ENCODE results near the gene CHAF1A. TPM values are rescaled to one million over a fixed set of nuclear protein-coding genes. Genes with fewer than 3 reads are reported as not detected.

Gene CHAF1A
- total RNA-seq, 1 donor from 2014 or later: 5.4 TPM

DNA sequence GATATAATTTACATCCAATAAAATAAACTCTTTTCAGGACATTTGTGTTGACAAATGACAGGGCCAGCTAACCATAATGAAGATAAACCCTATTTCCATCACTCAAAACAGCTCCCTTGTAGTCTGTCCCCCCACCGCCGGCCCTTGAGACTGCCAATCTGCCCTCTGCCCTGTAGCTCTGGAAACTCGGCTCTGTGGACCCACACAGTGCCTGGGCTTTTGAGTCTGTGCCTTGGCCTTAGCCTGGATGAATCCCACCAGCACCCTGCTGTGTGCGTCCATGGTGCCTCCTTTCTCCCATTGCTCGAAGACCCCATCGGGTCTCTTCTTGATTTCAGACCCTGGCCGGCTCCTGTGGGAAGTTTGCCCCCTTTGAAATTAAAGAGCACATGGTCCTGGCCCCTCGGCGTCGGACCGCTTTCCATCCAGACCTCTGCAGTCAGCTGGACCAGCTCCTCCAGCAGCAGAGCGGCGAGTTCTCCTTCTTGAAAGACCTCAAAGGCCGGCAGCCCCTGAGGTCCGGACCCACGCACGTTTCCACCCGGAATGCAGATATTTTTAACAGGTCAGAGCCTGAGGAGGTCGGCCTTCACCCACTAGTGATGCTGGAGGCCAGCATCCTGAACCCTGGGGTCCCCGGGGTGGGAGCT, 26.0 kb downstream of the CHAF1A start:
- DNase-seq (no peak), ATAC-seq (ENCODE audit: poor library complexity) (no peak)
- intact Hi-C loops (cut with DNase I): no loop called here

GRCh38 chr19:4429256-4429655, 26.8 kb downstream of the CHAF1A start:
- intact Hi-C loops (cut with DNase I): no loop called here
- DNase-seq (no peak), ATAC-seq (ENCODE audit: poor library complexity) (no peak)

GRCh38 chr19:4429771-4430171, 27.3 kb downstream of the CHAF1A start:
- DNase-seq (no peak), ATAC-seq (ENCODE audit: poor library complexity) (no peak)
- intact Hi-C loops (cut with DNase I): no loop called here

DNA sequence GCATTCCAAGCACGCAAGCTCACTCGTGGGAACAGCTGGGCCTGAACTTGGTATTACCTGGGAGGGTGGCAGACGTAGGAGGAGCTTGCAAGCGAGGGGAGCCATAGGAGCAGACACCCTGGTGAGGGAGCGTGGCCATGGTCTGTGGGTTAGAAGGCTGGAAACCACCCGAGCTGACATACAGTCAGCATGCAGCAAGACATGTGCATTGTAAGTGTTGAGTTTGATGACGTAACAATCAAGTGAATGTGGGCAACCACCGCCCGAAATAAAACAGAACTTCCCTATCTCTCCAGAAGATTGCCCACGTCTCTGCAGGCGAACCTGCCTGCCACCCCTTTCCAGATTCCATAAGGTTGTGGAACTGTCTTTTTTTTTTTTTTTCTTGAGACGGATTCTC, 28.3 kb downstream of the CHAF1A start:
- DNase-seq (no peak), ATAC-seq (ENCODE audit: poor library complexity) (no peak)
- intact Hi-C loops (cut with DNase I): no loop called here

DNA sequence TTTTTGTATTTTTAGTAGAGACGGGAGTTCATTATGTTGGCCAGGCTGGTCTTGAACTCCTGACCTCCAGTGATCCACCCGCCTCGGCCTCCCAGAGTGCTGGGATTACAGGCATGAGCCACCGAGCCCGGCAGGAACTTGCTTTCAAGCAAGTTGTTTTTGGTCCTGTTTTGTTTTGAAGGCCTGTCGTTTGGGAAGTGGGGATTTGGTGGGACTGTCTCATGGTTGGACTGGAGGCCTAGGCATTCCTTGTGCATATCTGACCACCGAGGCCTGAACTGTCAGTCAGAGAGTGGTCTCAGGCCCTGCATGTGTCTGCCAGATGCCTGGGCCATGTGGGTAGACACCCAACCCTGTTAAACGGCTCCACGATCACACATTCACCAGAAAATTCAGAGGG, 28.9 kb downstream of the CHAF1A start:
- no peak for ATAC-seq (ENCODE audit: poor library complexity)
- intact Hi-C loops (cut with DNase I): no loop called here
- no peak for DNase-seq

DNA sequence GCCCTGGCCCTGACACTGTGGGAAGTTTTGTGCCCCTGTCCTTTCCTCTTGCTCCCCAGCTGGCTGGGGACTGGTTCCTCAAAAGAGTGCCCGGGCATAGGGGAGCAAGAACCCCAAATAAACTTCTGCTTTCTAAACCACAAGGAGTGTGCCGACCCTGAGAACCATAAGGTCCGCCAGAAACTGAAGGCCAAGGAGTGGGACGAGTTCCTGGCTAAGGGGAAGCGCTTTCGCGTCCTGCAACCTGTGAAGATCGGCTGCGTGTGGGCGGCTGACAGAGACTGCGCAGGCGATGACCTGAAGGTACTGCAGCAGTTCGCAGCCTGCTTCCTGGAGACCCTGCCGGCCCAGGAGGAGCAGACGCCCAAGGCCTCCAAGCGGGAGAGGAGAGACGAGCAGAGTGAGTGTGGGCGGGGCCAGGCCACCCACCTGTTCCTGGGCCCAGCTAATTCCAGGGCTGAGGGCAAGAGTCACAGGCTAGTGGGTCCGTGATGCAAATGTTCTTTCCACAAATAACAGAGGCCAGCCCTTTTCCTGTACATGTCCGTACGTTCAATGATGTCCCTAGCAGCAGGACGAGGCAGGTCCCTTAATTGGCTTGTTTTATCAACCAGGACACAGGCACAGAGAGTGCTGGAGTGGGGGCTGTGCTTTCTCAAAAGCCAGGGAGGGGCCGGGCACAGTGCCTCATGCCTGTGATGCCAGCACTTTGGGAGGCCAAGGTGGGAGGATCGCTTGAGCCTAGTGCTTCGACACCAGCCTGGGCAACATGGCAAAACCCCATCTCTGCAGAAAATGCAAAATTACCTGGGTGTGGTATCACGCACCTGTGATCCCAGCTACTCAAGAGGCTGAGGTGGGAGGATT, 29.6 kb downstream of the CHAF1A start:
- intact Hi-C loops (cut with DNase I): no loop called here
- ATAC-seq (ENCODE audit: poor library complexity): peak; percentile 60
- DNase-seq: no peak

DNA sequence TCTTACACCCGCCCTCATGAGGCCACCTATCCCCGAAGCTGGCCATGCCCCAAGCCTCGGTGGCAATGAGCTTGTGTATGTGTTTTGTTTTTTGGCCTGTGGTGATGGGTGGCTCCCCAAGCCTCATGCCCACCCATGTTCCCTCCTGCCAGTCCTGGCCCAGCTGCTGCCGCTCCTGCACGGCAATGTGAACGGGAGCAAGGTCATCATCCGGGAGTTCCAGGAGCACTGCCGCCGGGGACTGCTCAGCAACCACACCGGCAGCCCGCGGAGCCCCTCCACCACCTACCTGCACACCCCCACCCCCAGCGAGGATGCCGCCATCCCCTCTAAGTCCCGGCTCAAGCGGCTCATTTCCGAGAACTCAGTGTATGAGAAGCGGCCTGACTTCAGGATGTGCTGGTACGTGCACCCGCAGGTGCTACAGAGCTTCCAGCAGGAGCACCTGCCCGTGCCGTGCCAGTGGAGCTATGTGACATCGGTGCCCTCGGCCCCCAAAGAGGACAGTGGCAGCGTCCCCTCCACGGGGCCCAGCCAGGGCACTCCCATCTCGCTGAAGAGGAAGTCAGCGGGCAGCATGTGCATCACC, 30.6 kb downstream of the CHAF1A start:
- ATAC-seq (ENCODE audit: poor library complexity) (no peak), DNase-seq (no peak)
- intact Hi-C loops (cut with DNase I): no loop called here

DNA sequence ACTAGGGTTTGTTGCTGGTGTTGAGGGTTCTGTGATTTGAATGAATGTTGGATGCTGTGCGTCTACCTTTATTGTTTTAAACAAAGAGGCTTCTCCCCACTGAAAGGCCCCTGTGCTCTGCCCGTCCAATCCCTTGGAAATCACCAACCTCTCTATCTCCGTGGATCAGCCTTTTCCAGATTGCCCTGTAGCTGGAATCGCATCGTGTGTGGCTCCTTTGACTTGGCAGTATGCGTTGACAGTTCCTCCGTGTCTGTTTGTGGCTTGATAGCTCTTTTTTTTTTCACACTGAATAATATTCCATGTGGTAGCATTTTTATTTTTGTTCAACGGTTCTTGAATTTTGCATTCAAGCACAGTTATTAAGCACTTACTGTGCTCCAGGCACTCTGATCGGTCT, 32.0 kb downstream of the CHAF1A start:
- ATAC-seq (ENCODE audit: poor library complexity): no peak
- DNase-seq: no peak
- intact Hi-C loops (cut with DNase I): no loop called here

GRCh38 chr19:4436231-4436630, 33.8 kb downstream of the CHAF1A start:
- no peak for DNase-seq
- intact Hi-C loops (cut with DNase I): no loop called here
- no peak for ATAC-seq (ENCODE audit: poor library complexity)

- ATAC-seq (ENCODE audit: poor library complexity) (no peak), DNase-seq (no peak)
- intact Hi-C loops (cut with DNase I): no loop called here
Measured at GRCh38 chr19:4437103-4437502, 34.7 kb downstream of the CHAF1A start.

DNA sequence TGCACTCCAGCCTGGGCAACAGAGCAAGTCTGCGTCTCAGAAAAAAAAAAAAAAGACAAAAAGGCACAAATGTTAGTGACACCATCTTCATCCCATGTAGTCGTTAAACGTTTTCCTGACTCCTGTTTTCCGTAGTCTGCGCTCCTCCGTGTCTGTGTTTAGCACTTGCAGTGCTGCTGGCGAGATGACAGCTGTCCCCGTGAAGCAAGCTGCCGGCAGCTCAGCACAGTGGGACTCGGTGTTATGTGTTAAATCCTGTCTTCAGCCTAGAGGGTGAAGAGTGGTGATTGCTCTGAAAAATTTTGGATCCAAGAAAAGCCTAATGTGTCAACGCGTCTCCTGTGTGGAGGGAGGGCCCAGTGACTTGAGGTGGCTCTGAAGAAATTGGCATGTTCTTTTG, 36.8 kb downstream of the CHAF1A start:
- no peak for ATAC-seq (ENCODE audit: poor library complexity)
- DNase-seq: no peak
- intact Hi-C loops (cut with DNase I): no loop called here

- intact Hi-C loops (cut with DNase I): no loop called here
- no peak for DNase-seq
- no peak for ATAC-seq (ENCODE audit: poor library complexity)
Measured at GRCh38 chr19:4441994-4442818, 39.8 kb downstream of the CHAF1A start.

GRCh38 chr19:4442819-4443146, 40.3 kb downstream of the CHAF1A start:
- ATAC-seq (ENCODE audit: poor library complexity): no peak
- intact Hi-C loops (cut with DNase I): no loop called here
- DNase-seq: no peak

DNA sequence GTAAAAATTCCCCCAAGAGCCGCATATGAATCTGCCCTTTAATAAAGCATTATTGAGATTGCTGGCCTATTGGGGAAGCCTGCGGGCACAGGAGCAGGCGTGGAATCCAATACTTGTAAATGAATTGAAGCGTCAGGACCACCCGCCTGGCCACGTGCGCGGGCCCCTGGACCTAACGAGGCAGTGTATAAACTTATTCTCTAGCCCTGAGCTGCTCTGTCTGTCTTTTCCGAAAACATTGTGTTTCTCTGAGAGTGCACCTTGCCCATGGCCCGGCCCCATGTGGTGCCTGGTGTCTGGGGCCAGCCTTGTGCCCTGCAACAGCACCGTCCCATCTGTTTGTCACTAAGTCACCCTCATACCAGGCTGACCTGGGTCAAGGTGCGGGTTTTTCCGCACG, 40.7 kb downstream of the CHAF1A start:
- ATAC-seq (ENCODE audit: poor library complexity): no peak
- intact Hi-C loops (cut with DNase I): no loop called here

GRCh38 chr19:4443966-4444764, 41.7 kb downstream of the CHAF1A start:
- intact Hi-C loops (cut with DNase I): no loop called here
- ATAC-seq (ENCODE audit: poor library complexity): no peak

More for the DNA sequence above, 40.7 kb downstream of the CHAF1A start:
- DNase-seq: no peak

DNA sequence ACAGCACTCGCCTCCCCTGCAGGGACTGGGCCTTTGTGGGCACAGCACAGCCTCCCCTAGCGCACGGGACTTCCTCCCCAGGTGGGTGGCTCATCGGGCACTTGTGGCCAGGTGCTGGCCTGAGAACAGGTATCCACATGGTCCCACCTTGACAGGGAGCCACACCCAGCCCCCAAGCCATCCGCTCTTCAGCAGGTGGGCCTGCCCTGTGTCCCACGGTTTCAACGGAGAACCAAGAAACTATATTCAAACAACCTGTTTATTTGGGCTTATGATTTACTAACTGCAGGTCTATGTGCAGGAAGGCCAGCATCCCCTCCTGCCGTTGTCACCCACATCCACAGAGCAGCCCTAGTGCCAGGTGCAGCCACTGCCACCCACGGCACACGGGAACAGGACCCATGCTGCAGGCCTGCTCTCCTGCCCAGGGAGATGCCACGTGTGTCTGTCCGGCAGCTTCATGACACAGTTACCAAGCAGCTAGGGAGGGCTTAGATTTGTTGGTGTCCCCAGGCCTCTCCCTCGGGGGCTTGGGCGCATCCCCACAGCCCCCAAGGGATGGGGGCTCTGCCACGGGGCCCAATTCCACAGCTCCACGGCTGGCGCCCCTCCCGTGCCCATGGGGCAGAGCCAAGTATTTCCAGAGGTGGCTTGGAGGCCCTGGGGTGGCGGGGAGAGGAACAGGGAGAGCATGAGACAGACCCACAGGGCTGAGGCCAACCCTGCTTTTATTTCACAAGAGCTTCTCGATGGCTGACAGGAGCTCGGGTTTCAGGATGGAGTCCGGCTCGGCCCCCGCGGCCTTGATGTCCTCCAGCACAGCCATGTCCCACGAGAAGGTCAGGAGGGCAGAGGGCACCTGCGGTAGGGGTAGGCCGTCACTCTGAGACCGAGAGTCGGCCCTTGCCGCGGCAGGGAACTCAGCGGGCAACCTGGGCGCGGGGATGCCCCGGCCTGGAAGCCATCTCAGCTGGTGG, 42.6 kb downstream of the CHAF1A start:
- DNase-seq (no peak), ATAC-seq (ENCODE audit: poor library complexity) (no peak)
- intact Hi-C loops (cut with DNase I): no loop called here

More at GRCh38 chr19:4443966-4444764, 41.7 kb downstream of the CHAF1A start:
- no peak for DNase-seq

DNA sequence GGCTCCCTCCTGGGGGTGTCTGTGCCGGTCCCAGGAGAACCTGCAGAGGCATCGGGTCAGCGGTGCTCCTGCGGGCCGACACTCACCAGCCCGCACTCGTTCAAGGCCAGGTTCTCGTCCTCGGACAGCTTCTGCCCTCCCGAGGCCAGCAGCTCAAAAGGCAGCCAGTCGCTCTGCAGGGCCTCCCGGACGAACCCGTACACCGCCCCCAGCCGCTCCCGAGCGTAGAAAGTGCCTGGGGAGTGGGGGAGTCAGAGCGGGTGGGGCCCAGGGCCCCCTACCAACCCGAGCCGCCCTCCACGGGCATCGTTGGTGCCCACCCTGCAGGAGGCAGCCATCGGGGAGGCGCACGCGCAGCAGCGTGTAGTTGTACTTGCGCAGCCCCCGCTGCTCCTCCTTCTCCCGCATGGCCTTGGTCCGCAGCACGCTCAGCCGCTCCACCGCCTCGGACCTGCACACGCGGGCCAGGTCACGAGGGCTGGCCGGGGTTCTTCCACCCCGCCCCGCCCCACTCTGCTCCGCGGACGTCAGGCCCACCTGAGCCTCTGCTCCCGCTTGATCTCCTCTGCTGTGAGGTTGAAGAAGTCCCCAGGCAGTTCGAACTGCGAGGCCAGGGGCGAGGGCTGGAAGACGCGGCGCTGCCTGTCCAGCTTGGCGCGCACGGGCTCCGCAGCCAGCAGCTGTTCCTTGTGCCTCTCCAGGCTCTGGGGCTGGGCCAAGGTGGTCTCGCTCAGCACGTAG, 43.7 kb downstream of the CHAF1A start:
- no peak for ATAC-seq (ENCODE audit: poor library complexity)
- DNase-seq: no peak
- intact Hi-C loops (cut with DNase I): no loop called here

Data from Right ventricle myocardium superior (tissue), 1 donor.